ENCODE measurements around the gene PATE1.
A peak's percentile ranks its signal among the peaks of the same experiment; 100 is the strongest.
"Not testable (repeated sequence)": the region's sequence is repeated elsewhere in the genome, so short reads cannot be mapped to it uniquely, and the experiment has no call there.

Gene PATE1, protein sequence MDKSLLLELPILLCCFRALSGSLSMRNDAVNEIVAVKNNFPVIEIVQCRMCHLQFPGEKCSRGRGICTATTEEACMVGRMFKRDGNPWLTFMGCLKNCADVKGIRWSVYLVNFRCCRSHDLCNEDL

DNA sequence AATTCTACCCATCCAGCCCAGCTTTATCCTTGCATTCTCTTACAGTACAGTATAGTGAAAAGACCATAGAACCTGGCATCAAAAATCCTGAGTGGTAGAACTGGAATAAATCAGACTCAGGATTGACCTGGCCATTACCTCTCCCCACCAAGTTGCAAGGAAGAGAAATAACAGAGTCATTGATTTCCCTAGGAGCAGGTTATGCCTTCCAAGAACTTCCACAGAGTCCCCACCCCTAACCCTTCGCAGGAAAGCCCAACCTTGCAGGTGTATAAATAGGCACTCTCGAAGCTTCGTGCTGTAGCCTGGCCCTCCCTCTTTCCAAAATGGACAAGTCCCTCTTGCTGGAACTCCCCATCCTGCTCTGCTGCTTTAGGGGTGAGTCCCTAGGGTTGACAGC is at the start of gene PATE1:
Gene PATE1, plus strand, starts transcription at position 301 of the 400 bp plus-strand sequence. Its CDS starts 26 bp downstream, at position 327.
- no peak for DNase-seq (ENCODE audit: low spot score)

DNA sequence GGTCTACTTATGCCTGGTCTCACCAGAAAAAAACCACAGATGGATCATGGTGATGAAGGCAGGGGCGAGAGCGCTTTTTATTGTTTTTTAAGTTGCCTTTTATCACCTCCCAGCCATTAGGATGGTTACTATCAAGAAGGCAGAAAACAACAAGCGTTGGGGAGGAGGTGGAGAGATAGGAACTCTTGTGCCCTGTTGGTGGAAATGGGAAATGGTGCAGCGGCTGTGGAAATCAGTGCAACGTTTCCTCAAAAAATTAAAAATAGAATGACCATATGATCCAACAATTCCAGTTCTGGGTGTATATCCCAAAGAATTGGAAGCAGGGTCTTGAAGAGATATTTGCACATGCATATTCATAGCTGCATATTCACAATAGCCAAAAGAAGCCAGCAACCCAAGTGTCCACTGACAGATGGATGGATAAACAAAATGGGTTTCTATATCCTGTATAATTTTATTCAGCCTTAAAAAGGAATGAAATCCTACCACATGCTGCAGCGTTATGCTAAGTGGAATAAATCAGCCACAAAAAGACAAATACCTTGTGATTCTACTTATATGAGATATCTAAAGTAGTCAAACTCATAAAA is 45.0 kb upstream of the PATE1 start:
- no peak for DNase-seq (ENCODE audit: low spot score)

DNA sequence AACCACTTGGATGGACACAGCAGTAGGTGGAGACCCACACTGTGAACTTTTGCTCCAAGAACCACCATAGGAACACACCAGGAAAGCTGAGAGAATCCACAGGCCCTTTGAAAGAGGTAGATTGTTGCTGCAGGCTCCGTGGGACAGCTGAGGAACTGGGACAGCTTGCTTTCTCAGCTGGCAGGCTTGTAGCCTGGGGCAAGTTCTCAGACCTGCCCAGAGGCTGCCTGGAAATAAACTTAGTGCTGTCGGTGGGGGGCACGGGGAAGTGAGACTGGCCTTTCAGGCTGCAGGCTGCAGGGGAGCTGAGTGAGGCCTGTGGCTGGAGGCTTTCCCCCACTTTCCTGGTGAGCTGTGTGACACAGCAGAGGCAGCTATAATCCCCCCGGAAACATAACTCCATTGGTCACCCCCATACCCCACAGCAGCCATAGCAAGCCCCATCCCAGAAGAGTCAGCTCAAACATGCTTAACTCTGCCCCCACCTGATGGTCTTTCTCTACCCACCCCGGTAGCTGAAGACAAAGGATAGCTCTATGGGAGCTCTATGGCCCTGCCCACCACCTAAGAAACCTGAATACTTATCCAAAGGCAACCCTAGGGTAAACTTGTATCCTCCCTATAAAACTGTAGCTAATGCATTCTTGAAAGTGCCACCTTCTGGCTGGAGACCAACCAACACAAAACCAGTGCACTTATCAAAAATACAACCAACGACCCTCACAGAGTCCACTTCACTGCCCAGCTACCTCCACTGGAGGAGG is 44.0 kb upstream of the PATE1 start:
- DNase-seq (ENCODE audit: low spot score) = no peak

DNA sequence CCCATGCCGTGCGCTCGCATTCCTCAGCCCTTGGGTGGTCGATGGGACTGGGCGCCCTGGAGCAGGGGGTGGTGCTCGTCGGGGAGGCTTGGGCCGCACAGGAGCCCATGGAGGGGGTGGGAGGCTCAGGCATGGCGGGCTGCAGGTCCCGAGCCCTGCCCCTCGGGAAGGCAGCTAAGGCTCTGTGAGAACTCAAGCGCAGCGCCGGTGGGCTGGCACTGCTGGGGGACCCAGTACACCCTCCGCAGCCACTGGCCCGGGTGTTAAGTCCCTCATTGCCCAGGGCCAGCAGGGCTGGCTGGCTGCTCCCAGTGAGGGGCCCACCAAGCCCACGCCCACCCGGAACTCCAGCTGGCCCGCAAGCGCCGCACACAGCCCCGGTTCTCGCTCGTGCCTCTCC is 41.4 kb upstream of the PATE1 start:
- not testable (repeated sequence) for DNase-seq (ENCODE audit: low spot score)

DNA sequence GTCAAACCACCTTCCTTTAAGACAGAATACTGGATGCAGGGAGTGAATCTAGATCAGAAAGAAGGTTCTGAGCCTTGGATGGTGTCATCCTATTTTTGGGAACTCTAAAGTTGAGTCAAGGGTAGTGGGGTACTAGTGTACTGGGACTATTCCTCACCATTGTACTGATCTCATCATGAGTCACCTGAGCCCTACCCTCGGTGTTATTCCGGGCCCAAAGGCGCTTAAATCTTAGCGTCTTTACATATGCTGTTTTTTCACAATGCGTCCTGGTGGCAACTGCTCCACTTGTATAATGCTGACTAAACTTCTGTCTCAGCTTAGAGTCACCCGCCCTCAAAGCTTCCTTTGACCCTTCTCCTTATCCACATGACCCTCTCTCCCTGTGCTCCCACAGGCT is 25.3 kb upstream of the PATE1 start:
- DNase-seq (ENCODE audit: low spot score) = no peak

DNA sequence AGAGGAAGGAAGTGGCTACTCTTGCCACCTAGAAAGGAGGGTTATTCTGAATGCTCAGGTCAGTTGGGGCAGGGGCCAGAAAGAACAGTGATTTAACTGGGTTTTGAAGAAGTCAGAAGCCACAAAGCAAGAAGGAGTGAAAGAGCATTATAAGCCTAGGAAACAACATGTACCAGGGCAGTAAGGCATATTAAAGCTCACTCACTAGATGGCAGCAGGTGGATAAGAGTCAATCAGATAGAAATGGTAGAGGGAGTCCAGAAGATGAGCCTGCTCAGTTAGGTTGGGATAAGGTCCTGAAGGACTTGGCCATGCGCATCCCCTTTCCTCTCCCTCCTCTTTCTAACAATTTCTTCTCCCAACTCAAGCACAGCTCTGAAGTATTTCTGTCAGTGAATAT is 22.0 kb upstream of the PATE1 start:
- DNase-seq (ENCODE audit: low spot score) = peak; percentile 31

DNA sequence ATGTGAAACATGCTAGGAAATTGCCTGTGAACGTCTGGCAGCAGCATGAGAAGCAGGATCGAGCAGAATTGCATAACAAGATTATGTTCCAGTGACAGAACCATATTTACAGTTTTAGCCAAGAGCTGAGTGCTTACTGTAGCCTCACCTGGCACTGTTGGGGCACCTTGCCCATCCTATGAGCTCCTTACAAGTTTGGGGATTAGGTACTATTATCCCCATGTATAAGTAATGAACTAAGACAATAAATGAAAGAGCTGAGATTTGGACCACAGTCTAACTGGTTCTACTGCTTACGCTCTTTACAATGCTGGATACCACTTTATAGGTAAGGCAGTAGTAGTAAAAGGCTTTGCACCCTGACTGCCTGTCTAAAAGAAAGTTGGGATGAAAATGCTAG is 17.1 kb upstream of the PATE1 start:
- no peak for DNase-seq (ENCODE audit: low spot score)

DNA sequence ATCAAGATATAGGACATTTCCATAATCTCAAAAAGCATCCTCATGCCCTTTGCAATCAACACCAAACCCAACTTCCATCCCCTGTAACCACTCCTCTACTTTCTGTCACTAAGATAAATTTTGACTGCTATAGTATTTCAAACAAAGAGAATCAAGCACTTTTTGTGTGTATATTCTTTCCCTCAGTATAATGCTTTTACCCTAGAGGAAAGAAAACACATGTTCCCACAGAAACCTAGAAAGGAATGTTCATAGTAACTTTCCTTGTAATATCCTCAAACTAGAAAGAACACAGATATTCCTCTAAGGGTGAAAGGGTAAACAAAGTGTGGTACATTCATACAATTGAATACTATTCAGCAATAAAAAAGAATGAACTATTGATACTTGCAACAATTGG is 5.5 kb upstream of the PATE1 start:
- DNase-seq (ENCODE audit: low spot score) = no peak

DNA sequence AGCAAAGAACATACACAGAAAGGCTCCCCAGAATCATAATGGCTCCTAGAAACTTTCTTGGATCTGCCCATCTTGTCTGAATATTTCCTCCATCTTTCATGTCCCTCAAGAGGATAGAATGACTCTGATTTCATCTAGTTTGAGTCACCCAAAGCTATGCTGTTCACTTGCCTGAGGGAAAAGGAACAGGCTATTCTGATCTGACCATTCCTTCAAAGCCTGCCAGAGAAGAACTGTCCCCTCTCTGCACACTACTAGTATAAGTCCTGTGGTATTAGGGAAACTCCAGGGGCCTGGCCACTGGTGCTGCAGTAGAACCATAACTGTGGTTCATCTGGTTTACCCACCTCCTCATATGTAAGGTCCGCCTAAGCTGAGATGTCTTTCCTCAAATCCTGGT is 2.4 kb upstream of the PATE1 start:
- DNase-seq (ENCODE audit: low spot score) = no peak

DNA sequence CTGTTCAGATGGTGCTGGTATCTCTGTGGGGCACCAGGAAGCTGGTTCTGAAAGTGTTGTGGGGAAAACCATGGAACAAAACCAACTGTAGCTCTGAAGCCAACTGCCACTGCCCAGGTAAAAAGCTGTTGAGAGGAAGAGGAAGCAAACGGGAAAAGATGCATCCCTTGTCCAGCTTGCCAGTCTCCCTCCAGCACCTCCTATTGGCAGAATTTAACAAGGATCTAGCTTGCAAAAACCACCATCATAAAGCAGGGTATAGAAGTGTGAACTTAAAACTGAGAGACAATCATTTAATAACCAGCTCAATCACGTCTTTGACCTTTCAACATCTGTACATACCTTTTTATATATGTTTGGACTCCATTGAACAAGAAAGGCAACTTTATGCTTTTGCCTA is 4.5 kb downstream of the PATE1 start:
- no peak for DNase-seq (ENCODE audit: low spot score)

DNA sequence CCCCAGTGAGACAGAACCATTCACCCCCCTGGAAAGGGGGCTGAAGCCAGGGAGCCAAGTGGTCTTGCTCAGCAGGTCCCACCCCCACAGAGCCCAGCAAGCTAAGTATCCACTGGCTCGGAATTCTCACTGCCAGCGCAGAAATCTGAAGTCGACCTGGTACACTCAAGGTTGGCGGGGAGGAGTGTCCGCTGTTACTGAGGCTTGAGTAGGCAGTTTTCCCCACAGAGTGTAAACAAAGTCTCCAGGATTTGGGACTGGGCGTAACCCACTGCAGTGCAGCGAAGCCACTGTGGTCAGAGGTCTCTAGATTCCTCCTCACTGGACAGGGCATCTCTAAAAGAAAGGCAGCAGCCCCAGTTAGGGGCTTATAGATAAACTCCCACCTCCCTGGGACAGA is 10.0 kb downstream of the PATE1 start:
- DNase-seq (ENCODE audit: low spot score) = no peak

DNA sequence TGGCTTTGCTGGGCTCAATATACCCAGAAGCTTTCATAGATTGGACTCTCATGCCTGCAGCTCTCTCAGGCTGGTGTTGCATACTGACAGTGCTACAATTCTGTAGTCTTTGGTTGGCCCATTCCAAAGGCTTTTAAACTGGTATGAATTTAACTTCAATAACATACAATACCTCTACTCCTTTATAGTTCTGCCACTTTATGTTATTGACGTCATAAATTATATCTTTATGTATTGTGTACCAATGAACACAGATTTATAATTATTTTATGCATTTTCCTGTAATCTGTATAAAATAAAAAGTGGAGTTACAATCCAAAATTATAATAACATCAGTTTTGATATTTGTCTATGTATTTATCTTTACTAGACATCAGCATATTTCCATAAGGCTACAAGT is 16.4 kb downstream of the PATE1 start:
- DNase-seq (ENCODE audit: low spot score) = no peak

DNA sequence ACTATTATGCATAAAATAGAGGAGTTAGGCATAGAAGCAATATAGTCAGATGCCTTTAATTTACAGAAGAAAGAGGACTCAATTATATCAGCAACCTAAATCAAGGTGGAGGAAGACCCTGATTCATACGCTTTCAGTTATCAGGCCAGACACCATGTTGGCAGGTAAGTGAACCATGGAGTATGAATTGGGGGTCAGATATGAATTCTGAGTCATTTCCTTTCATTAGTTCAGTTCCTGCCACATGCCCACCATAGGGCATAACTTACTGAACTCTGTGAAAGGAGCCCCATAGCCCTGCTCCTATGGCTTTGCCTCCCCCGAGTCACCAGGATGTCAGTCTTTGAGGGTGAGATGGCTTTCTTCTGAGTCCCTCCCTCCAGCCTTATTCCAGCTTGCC is 17.4 kb downstream of the PATE1 start:
- DNase-seq (ENCODE audit: low spot score) = no peak

DNA sequence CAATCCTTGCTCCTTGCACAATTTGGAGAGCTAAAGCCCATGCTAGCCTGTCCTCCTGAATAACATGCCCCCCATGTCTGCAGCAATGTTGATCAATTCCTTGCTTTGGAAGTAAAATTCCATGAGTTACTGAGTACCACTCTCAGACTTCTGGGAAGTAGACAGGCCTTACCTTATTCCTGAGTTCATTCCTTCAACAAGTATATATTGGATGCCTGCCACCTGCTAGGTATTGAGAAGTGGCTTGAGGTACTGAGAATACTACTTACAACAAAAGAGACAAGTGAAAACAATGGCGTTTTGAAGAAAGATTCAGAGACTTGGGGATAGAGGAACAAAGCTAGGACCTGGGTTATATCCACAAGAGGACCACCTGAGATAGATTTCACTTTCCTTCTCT is 20.2 kb downstream of the PATE1 start:
- DNase-seq (ENCODE audit: low spot score) = no peak

DNA sequence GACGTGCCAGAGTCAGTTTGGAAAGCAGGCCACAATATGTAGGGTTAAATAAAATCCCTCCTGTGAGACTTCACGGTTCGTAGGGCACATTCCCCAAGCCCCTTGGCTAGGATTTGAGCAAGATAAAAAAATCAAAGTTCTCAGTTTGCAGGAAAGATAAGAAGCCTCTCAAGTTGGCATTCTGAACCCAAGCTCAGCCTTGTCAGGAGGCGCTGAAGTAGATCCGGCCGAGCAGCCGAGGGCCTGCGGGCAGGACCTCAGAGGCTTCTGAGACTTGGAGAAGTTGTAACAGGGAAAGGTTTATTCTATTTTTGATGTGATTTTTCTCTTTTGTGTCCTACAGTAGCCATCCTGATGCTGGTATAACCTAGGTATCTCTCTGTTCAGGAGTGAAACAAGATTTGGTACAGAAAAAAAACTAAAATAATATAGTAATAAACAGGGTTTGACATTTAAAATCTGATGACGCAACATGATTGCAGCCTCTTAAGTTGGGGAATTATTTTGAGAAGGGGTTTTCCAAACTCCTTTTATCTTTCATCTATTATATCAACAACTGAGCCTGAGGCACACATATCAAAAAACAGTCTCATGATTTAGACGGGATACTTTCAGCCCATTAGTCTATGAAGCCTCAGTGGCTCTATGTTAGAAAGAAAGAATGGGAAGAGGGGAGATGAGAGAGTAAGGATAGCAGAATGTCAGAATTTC is 22.4 kb downstream of the PATE1 start:
- no peak for DNase-seq (ENCODE audit: low spot score)

DNA sequence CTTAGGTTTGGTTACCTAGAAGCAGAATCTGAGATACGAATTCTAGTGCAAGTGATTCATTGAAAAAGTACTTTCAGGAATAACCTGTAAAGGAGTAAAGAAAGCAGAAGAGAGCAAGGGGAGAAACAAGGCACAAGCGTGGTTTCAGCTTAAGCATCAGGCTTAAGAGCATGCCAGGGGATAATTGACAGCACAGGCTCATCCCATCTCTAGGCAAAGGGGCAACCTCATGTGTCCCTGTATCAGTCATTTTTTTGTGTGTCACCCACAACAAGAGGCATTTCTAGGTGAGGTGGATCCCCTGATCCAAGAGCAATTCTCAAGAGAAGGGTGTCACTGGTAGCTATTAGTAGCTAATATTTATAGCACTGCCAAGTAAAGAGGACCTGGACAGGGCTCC is 24.5 kb downstream of the PATE1 start:
- no peak for DNase-seq (ENCODE audit: low spot score)

DNA sequence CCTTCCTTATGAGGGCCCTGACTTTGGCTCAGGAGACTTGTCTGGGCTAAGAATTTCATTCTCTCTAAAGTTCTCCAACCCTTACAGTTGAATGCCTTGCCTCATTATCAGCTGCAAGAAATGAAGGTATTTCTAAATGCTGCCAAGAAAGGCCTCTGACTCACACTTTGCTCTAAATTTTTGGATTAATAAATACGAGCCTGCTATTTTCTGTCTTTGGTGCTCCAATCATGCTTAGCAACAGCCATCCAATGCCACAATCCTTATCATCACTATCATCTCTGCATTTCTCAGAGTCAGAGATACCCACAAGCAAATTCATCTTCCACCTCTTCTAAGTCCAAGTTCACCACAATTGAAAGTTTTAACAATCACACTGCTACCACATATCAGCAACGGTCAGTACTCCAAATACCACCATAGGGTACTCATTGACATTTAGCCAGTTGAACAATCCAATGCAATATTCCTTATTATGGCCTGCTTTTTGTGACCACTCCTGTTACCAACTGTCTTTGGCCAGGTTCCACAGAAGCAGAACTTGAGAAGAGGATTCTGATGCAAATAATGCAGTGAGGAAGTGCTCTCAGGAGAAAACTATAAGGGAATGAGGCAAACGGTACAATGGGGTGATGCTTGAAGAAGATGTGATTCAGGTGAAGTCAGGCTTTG is 26.9 kb downstream of the PATE1 start:
- DNase-seq (ENCODE audit: low spot score) = peak; percentile 68

DNA sequence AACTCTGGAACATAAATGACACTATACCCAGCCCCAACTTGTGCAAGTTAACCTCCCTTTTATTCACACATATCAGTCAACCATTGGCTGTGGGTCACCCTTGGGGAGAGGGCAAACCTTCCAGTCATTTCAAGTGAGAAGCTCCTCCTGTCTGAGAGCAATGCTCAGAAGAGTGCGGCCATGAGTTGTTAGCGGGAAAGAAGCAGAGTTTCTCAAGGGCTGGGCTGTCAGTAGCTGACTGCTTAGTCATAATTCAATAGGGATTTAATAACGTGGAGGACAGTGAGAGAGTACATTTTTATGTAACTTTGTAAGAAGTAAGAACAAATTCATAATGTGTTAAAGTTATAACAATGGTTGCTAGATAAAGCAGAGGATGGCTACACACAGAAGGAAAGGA is 27.4 kb downstream of the PATE1 start:
- DNase-seq (ENCODE audit: low spot score) = no peak

DNA sequence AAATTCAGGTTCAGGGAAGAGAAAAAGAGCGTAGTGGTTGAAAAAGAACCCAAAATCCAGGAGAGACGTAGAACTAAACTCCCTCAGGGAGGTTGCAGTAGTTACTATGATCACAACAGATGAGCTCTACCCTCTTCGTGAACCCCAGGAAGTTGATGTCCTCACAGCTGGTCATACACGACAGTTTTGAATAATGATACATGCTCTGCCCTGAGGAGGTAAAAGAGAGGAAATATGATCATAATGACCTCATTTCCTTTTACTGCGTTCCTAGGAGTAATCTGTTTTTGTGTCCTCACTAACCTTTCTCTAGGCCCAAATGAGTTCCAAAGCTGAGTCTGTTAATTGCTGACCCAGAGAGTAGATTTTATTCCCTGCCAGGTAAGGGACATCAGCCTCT is 31.2 kb downstream of the PATE1 start:
- no peak for DNase-seq (ENCODE audit: low spot score)

DNA sequence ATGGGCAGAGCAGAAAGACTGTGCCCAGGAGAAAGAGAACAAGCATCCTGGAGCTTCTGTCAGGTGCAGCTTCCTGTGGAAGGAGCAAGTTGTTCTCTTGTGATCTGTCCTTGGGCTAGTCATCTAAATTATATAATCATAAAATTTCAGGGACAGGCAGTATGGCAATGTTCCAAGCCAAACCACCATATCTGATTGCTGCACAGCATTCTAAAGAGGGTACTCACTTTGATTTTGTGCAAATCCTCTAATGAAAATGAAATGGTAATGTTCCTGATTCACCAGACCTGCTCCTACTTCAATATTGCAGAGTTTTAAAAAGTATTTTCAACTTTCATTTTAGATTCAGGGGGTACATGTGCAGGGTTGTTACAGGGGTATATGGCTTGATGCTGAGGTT is 32.6 kb downstream of the PATE1 start, which contains the start of gene PATE2:
Gene PATE2, minus strand, starts transcription at position 101 of the 400 bp plus-strand sequence. Its CDS starts 55 bp downstream, at position 46.
- no peak for DNase-seq (ENCODE audit: low spot score)

DNA sequence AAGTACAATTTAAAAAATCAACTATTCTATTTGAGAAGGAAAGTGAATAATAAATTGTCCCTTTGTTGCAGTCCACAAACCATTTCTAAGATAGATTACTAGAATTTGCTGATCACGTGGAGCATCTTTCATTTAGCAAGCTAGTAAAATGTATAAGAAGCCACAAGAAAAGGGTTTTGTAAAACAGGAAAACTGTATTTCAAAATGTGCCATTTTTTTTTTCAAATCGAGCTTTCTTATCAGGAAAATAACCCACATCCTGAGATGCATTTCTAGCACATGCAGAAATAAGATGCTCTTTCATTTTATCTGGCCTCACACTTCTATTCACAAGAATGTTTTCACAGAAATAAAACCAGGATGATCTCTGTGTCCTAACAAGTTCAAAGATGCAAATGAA is 38.6 kb downstream of the PATE1 start:
- no peak for DNase-seq (ENCODE audit: low spot score)

DNA sequence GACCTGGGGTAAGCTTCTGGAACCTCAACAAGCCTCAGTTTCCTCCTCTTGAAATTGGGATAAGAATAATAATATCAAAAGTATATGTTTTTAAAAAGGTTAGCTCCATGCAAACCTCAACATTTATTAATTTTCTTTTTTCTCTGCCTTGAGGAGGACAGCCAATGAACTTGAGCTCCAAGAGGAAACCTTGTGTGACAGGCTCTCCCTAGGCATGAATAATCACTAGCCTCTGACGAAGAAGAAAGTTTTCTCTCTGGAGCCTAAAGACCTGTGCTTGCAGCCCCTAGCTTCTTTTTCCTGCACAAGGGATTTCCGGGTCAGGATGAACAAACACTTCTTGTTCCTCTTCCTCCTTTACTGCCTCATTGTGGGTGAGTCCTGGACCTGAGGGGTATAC is 41.7 kb downstream of the PATE1 start, which contains the start of gene PATE3:
Gene PATE3, plus strand, starts transcription at position 301 of the 400 bp plus-strand sequence. Its CDS starts 25 bp downstream, at position 326.
- DNase-seq (ENCODE audit: low spot score) = no peak

Measured in GM03348 (cell line).